ENCODE data around the gene ZMYND8. TPM values are rescaled to one million over a fixed set of nuclear protein-coding genes. Genes with fewer than 3 reads are reported as not detected.

ZMYND8 gene
- total RNA-seq, 1 experiment from 2014 or later, result 11.6 TPM

GRCh38 chr20:47231382-47232039, 125.0 kb downstream of the ZMYND8 start:
- no peak overlapping the region for H3K9ac ChIP-seq (ENCODE audit: low read length)
- H2AFZ ChIP-seq (ENCODE audit: low read length), result no peak overlapping the region
- no peak for ATAC-seq
- no peak overlapping the region for H3K4me2 ChIP-seq (ENCODE audit: low read length)
- no peak overlapping the region for H3K27ac ChIP-seq (ENCODE audit: low read length)
- H3K9me3 ChIP-seq (ENCODE audit: low read length), result no peaks in the 10 kb centered on the region
- CTCF ChIA-PET, result interaction anchor here (0.7 kb wide), 1 partner anchor 295 kb away, joined by 6 read pairs; no protein-coding TSS in a partner anchor
- BruUV-seq (replicated peaks), result no TSS peak
- no peaks in the 10 kb centered on the region for H3K27me3 ChIP-seq (ENCODE audit: low read length)
- POLR2A ChIA-PET (ENCODE audit: unreplicated experiment), result no interaction called here
- H4K20me1 ChIP-seq (ENCODE audit: low read length), result no peaks in the 10 kb centered on the region
- intact Hi-C loops (cut with micrococcal nuclease), result no loop called here
- peaks cover 22% of the 10 kb centered on the region for H3K36me3 ChIP-seq (ENCODE audit: low read depth, low read length)
- H3K79me2 ChIP-seq (ENCODE audit: low read length), result no peaks in the 10 kb centered on the region
- no peaks in the 10 kb centered on the region for H3K9me2 ChIP-seq (replicated peaks; ENCODE audit: low read length)
- H3F3A ChIP-seq (ENCODE audit: low read length, unreplicated experiment), result no peaks in the 10 kb centered on the region
- H3K4me1 ChIP-seq (ENCODE audit: insufficient read depth, low read length), result no peaks in the 10 kb centered on the region
- DNase-seq, result no peak
- TF ChIP-seq EZH2 (IDR thresholded peaks at IDR 0.05; ENCODE audit: low read length, unreplicated experiment) (no peak), EZH2phosphoT487 (IDR thresholded peaks at IDR 0.05; ENCODE audit: borderline replicate concordance, low read length) (no peak), CTCF (conservative IDR thresholded peaks at IDR 0.05; ENCODE audit: low read depth, low read length) (no peak)
- no peak overlapping the region for H3K4me3 ChIP-seq (ENCODE audit: low read length)

- no TSS peak for BruUV-seq (replicated peaks)
- Histone ChIP-seq H3K4me1 (ENCODE audit: insufficient read depth, low read length) (no peaks in the 10 kb centered on the region), H3K27ac (ENCODE audit: low read length) (no peak overlapping the region), H3F3A (ENCODE audit: low read length, unreplicated experiment) (no peaks in the 10 kb centered on the region), H4K20me1 (ENCODE audit: low read length) (no peaks in the 10 kb centered on the region), H3K27me3 (ENCODE audit: low read length) (no peaks in the 10 kb centered on the region), H3K9me2 (replicated peaks; ENCODE audit: low read length) (no peaks in the 10 kb centered on the region), H3K4me3 (ENCODE audit: low read length) (no peak overlapping the region), H3K36me3 (ENCODE audit: low read depth, low read length) (peaks cover 16% of the 10 kb centered on the region; the same call in 1 of the 2 replicates), H2AFZ (ENCODE audit: low read length) (no peak overlapping the region), H3K79me2 (ENCODE audit: low read length) (no peaks in the 10 kb centered on the region), H3K9me3 (ENCODE audit: low read length) (no peaks in the 10 kb centered on the region), H3K4me2 (ENCODE audit: low read length) (no peak overlapping the region), H3K9ac (ENCODE audit: low read length) (no peak overlapping the region)
- ChIA-PET POLR2A (ENCODE audit: unreplicated experiment) (no interaction called here), CTCF (no interaction called here)
- no peak for DNase-seq
- TF ChIP-seq CTCF (conservative IDR thresholded peaks at IDR 0.05; ENCODE audit: low read depth, low read length) (no peak), EZH2phosphoT487 (IDR thresholded peaks at IDR 0.05; ENCODE audit: borderline replicate concordance, low read length) (no peak)
- no peak for ATAC-seq
- intact Hi-C loops (cut with micrococcal nuclease), result no loop called here
Measured at GRCh38 chr20:47230811-47231256, 125.7 kb downstream of the ZMYND8 start.

GRCh38 chr20:47228654-47229053, 127.8 kb downstream of the ZMYND8 start:
- POLR2A ChIA-PET (ENCODE audit: unreplicated experiment), result no interaction called here
- no TSS peak for BruUV-seq (replicated peaks)
- intact Hi-C loops (cut with micrococcal nuclease), result no loop called here
- H3K4me1 ChIP-seq (ENCODE audit: insufficient read depth, low read length), result no peaks in the 10 kb centered on the region
- ATAC-seq, result no peak
- CTCF ChIA-PET, result no interaction called here
- H3K9me2 ChIP-seq (replicated peaks; ENCODE audit: low read length), result no peaks in the 10 kb centered on the region
- H4K20me1 ChIP-seq (ENCODE audit: low read length), result no peaks in the 10 kb centered on the region
- no peak overlapping the region for H3K9ac ChIP-seq (ENCODE audit: low read length)
- TF ChIP-seq CTCF (conservative IDR thresholded peaks at IDR 0.05; ENCODE audit: low read depth, low read length) (no peak), EZH2 (IDR thresholded peaks at IDR 0.05; ENCODE audit: low read length, unreplicated experiment) (no peak), EZH2phosphoT487 (IDR thresholded peaks at IDR 0.05; ENCODE audit: borderline replicate concordance, low read length) (no peak)
- no peaks in the 10 kb centered on the region for H3K79me2 ChIP-seq (ENCODE audit: low read length)
- no peaks in the 10 kb centered on the region for H3K27me3 ChIP-seq (ENCODE audit: low read length)
- no peak overlapping the region for H3K4me2 ChIP-seq (ENCODE audit: low read length)
- no peak overlapping the region for H3K27ac ChIP-seq (ENCODE audit: low read length)
- H3F3A ChIP-seq (ENCODE audit: low read length, unreplicated experiment), result no peaks in the 10 kb centered on the region
- DNase-seq, result no peak
- no peaks in the 10 kb centered on the region for H3K9me3 ChIP-seq (ENCODE audit: low read length)
- no peak overlapping the region for H3K4me3 ChIP-seq (ENCODE audit: low read length)
- no peak overlapping the region for H2AFZ ChIP-seq (ENCODE audit: low read length)
- H3K36me3 ChIP-seq (ENCODE audit: low read depth, low read length), result peaks cover 10% of the 10 kb centered on the region; the same call in 1 of the 2 replicates
